Measurements from ENCODE around the gene COL7A1.

The COL7A1 gene

DNA sequence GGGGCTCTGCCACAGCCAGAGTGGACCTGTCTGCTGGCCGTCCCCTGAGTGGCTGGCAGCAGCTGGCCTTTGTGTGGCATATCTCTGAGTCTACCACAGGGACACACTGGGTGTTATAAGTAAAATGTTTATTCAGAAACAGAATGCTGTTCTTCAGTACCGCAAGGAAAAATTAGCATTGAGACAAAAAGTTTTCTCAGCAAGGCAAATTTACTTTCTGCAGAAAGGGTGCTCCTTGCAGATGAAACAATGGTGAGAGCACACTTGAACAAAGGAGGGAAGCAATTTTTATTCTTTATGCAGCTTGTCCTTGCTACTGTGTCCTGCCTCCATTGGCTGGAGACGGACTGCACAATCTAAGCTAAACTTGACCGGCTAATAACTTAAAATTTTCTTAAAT lies 22.4 kb upstream of the COL7A1 start:
- DNase-seq = no peak

DNA sequence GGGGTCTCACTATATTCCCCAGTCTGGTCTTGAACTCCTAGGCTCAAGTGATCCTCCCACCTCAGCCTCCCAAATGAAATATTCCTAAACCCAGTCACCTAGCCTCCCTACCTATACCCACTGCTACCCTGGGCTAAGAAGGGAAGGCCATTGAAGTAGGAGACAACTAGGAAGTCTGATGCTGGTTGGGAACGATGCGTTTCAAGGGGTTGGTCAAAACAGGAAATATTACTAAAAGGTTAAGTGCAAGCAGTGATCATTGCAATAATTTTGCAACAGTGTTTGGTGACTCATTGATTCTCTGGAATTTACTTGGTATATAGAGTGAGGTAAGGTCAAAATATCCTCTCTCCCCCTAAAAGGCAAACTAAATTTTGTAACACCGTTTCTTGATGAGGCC lies 18.9 kb upstream of the COL7A1 start:
- no peak for DNase-seq

DNA sequence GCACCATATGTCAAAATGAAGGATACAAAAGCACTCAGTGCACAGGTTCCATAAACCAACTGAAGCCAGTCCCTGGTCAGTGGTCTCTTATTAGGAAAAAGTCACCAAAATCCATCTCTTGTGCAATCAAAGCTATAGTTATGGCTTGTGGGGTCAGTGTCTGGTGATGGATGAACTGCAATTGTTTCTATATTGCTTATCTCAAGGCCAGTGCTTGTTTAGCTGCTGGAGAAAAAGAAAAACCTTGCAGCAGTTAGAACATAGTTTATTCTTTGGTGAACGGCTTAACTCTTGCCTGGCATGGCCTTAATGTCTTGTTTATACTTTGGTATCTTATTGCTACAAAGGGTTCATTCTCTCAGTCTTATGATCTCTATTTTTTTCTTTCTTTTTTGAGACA lies 17.2 kb upstream of the COL7A1 start:
- no peak for DNase-seq

DNA sequence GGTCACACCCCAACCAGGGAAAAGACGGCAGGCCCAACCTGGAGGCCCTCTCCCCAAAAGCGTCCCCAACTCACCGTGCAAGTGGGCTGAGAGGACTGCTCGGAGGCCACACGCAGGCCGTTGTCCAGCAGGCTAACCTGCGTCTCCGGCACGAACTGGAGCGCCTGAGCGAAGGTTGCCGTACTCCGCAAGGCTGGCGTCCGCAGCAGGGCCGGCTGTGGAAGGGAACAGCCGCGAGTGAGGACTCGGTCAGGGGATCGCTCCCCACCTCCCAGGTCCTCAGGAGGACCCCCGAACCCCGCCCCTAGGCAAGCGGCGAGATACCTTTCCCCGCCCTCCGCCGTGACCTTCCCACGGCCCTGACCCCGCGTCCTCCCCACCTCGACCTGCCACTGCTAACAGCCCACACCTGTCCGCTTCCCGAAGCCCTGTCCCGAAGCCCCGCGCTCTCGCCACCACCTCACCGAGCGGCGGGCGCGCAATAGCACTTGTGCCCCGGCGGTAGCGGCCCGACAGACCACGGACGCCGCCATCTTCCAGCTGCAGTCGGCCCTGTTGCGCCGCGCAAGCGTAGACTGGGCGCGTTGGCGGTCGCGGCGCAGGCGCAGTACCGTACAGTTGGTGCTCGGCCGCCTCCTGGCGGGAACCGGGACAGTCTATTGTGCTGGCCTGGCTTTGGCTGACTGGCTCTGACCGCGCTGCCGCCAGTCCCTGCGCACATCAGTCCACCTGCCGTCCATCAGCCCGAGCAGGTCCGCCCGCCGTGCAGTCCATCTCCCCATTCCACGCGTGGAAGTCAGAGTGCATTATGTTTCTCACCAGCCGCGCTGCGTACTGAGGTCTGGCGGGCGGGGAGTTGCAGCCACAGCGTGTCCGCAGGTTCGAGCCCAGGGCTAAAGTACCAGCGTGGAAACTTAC lies 14.2 kb upstream of the COL7A1 start, which contains the start of gene UQCRC1:
Gene UQCRC1 (minus strand): TSS at position 559 of the 918 bp plus-strand sequence. CDS start 26 bp downstream, at position 533.
- DNase-seq = peak; percentile 90

DNA sequence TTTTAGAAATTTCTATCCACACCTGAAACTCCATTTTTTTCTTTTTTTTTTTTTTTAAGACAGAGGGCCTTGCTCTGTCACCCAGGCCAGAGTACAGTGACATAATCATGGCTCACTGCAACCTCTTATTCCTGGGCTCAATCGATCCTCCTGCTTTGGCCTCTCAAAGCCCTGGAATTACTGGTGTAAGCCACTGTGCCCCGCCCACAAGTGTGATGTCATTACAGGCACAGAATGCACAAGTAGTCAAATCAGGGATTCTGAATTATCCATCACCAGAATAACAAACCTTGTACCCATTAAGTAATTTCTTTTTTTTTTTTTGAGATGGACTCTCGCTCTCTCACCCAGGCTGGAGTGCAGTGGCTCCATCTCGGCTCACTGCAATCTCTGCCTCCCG lies 12.4 kb upstream of the COL7A1 start:
- DNase-seq = no peak

DNA sequence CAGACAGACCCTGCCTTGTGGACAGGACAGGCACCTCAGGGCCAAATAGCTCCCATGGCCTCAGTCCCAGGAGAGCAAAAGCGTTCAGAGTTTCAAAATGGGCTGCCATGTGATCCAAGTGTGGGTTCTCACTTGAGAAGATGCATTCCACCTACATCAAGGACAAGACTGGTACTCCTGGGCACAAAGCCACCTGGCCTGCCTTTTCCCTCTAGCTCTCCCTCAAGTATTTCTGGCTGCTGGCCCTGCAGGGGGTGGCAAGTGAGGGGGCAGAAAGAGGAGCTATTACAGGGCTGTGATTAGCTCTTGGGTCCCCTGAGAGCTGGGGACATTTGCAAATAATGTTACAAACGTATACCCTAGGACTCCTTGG lies 6.5 kb upstream of the COL7A1 start:
- DNase-seq = no peak

DNA sequence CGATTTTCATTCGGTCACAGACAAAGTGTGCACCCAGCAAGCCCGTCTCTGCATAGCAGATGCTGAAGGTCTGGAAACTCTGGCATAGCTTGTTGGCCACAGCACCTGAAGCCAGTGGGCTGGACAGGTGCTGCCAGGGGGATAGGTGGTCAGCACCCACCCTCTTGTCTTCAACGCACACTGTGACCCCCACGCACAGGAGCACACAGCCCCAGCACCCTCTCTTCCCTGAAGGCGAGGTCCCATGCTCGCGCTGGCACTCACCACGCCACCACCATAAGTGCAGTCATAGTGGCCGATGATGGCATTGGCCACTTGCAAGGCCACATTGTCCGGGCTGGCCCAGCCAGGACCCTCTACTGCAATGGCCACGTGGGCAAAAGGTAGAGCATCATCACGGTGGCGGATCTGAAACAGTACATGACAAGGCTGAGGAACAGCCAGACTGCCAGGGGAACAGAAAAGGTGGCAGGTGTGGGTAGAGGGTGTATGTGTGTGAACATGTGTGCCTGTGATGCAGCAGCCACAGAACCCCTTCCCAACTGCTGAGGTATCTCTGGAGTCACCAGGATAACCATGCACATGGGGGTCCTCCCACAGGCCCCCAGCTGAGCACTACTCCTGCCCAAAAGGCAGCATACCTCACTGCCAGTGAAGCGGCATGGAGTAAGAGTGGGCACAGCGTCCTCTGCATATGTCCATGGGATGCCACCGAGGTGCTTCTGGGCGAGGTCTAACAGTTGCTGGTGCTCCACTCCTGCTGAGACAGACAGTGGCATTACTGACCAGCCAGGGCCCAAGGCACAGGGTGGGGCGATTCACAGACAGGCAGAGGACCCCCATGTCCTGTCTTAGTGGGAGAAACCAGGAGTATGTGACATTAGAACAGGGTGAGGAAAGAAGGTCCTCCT lies 5.8 kb upstream of the COL7A1 start:
- DNase-seq = no peak

DNA sequence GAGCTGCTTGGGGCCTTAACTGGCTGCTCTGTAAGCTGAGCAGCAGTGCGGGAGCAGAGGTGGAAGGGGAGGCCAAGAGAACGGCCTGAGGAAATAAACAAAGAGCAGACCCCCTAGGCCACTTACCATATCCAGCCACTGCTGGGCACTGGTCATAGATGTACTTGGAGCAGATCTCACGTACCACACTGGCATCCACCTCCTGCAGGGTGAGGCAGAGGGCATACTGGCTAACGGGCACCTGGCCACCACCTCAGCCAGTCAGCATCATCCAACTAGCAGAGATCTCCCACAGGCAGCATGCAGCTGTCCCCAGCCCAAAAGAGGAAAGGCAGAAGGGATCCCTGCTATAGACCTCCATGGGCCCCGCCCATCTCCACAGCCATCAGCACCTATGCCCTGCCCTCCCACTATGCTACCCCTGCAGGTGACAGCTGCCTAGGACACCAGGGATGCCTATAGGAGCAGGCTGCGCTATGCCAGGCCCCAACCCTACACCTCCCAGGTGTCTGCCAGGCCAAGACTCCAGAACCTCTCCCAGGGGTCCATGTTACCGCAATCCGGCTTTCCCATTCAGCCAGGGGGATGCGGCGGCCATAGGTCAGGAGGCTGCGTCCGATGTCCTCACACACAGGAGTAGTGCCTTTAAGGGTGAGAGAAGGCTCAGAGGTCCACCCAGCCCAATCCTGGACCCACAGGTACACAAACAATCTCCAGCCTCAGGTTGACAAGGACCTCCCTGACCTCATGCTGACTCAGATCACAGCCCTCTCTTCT lies 4.6 kb upstream of the COL7A1 start:
- no peak for DNase-seq

DNA sequence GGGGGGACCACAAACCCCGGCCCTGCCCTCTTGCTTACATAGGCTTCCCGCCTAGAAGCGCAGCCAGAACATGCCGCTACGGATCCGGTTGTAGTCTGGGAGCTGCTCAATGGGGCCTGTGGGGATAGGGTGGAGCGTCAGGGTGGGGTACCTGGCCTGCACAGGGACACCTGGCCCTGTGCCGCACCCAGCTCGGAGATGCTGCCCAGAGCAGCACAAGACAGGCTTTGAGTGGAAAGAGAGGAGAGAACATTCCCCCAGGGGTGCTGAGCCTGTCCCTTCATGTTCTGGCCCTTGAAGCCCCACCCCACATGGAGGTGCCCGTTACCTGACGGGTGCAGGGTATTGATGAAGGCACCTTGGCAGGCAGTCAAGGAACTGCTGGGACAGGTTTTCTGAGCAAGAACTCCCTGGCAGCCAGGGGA lies 4.0 kb upstream of the COL7A1 start:
- DNase-seq = no peak

DNA sequence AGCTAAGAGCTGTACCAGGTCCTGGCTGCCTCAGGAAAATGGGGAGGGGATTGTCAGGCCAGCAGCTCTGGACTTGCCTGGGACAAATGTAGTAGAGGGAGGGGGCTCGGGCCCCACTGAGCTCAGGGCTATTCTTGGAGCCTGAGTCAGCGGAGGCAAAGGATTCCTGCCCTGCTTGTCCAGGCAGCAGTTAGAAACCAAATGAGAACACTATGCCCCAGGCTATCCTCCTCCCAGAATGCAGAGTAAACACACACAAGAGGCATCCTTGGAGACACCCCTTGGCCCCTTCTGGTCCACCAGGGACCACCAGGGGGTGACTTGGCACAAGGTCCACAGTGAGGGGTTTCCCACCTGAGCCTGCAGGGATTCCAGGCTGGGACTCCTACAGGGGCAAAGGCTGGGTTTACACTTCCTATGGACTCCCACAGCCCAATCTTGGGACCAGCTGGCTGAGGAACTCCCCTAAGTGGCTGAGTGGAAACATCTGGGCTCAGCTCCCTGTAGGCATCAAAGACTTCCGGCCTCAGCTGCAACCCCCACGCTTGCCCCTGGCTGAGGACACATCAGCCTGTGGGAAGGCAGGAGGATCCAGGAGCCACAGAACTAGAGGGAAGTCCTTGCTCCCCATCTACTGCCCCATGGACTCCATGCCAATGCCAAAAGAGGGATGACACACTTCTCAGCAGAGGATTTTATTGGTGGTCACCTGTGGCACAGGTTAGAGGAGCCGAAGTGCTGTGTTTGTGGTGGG lies 3.4 kb upstream of the COL7A1 start:
- DNase-seq = no peak

DNA sequence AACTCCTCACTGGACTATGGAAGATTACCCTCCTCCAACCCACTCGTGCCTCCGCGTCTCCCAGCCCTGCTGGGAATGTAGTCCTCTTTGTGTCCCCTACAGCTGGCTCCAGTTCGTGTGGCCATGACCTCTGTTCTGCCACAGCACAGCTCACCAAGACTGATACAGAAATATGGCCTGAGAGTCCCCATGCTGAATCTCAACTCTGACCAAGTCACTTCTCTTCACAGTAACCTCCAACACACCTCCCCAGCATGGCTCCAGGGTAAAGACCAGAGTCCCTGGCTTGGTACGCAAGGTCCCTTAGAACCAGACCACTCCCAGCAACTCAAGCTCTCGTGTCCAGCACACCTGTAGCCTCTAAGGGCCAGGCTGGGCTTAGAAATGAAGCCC lies 2.3 kb upstream of the COL7A1 start:
- no peak for DNase-seq

DNA sequence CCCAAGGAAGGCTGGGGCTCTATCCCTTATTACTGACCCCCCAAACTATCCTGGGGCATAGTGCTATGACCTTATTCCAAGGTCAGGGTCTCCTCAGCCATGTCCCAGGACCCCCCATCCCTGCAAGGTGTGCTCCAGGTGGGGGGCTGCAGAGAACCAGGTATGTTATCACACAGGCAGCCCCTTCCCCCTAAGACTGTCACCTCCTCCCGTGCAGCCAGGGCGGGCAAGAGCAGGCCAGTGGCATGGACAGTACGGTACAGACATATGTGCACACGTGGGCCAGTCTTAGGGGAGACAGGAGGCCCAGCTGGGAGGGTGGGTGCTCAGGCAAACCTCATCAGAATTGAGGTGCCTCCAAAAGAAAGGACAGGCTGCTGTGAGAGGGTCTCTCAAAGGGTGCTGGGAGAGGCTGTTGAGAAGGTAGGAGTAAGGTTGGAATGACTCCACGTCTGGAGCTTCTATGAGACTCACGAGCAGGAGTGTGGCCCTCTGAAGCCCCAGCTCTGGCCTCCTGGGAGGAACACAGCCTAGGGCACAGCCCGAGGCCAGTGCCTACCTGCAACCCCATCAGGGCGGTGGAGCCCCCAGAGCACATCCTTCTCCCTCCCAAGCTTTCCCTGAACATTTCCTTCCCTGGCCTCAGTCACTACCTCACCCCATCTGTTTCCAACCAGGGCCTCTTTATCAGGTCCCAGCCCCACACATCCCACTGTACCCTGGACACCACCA lies 1.7 kb upstream of the COL7A1 start:
- DNase-seq = no peak

DNA sequence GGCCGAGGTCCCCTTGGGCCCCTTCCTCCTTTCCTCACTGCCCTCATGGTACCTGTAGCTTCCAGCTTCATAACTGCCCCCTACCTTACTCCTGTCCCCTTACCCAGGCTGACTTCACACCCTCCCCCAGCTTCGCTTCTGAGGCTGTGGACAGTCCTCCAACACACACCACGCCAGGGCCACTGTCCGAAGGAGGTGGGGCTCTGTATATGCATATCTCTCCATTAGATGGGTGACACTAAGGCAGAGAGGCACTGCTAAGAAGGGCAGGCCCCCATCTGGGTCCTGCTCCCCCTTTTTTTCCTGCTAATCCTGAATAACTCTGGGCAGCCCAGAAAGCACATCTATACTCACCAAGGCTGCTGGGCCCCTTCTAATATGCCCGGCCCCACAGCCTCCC lies 1.0 kb upstream of the COL7A1 start:
- DNase-seq = no peak

DNA sequence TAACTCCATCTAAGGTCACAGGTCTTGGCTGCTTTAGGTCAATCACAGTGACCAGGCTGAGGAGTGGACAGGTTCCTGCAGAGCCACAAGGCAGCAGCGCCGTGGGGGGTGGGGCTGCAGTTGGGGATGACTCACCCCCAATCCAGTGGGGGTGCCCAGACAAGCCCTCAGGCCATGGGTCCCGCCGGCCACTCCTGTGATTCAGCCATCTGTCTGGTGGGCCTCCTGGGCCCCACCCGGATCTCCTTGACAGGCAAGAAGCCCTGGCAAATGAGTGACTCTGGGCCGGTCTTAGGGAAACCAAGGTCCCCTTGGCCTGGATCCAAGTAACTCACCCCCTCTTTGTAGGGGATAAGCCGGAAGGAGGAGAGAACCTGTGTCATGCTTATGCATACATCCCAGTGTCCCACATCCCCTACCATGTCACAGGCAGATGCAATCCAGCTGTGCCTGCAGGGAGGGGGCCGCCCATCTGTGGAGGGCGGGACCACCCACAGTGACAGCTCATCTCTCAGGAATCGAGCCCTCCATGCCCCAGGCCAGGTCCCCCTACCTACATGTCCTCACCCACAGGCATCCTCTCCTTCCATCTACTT lies 495 bp upstream of the COL7A1 start:
- DNase-seq = no peak

DNA sequence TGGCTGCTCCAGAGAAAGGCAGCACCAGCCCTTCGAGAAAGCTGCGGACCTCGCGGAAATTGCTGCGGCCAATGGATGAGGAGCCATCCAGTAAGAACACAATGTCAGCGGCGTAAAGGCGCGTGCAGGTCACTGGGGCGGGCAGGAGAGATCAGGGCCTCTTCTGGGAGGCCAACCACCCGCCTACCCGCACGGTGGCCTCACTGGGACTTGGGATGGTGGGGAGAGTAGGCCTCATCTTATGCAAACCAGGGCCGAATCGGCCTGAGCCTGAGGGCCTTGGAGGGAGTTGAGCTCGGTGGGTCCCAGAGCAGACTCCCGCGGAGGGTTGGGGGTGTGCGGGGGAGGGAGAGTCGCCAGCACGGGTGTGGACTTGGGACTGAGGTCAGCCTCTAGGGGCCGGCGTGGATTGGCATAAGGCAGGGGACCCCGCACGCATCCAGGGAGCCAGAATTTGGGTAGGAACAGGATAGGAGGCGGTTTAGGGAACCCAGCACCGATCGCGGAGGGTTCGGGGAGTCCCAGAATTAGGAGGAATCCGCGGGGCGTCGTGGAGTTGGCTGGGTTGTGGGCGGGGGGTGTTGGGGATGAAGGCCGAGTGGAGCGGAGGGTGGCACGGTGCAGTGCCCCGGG lies 596 bp downstream of the COL7A1 start:
- DNase-seq = no peak

DNA sequence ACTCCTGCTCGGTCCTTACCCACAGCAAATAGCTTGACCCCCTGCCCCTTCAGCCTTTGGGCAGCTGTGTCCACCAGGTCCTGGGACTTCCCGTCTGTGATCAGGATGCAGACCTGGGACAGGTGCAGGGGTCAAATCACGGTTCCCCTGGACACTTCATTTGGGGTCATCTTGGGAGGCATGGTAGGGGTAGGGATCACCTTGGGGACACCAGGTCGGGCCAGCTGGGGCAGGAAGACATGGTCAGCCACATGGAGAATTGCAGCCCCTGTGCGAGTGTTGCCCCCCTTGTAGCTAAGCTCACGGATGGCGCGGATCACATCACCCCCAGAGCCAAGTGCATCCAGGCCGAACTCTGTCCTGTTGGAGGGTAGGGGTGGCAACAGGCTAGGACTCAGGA lies 1.8 kb downstream of the COL7A1 start:
- no peak for DNase-seq

DNA sequence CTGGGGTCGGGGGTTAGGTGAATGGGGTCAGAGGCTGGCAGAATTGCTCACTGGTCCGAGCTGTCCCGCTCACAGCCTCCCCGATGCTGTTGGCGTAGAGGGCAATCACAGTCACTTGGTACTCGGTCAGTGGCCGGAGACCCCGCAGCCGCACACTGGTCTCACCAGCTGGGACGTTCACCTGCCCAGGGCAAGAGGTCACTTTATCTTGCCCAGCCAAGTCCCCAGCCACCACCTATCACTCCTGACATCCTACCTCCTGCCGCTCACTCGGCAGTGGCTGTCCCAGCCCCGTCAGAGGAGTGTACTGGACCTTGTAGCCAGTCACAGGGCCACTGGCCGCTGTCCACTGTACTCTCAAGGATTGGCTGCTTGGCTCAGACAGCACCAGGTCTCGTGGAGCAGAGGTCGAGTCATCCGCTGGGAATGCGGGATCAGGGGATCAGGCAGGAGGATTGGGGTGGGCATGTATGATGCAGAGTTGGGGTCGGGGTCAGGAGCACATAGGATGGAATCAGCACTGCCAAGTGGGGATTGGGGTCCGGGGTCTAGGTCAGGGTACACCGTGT lies 2.5 kb downstream of the COL7A1 start:
- DNase-seq = no peak

DNA sequence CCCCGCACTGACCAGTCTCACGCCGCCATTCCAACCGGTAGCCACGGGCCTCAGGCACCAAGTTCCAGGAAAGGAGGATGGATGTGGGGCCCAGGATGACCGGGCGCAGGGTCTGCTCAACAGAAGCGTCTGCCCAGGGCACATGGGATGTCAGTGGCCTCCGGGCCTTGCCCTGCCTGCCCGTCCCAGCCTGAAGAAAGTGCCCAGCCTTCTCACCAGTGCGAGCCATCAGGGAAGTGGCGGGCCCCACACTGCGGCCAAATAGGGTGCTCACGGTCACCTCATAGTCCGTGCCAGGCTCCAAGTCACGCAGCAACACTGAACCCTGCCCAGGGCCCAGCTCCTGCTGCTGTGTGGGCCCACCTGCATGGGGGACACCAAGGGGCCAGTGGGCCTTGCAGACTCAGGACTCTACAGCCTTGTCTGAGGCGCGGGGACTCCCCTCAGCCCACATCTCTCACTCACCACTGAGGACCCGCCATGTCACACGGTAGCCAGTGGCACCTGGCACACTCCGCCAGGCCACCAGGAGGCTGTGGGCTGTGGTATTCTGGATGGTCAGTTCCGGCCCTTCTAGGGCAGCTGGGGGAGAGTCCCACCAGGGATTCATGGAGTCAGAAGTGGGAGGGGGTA lies 3.1 kb downstream of the COL7A1 start:
- DNase-seq = no peak

DNA sequence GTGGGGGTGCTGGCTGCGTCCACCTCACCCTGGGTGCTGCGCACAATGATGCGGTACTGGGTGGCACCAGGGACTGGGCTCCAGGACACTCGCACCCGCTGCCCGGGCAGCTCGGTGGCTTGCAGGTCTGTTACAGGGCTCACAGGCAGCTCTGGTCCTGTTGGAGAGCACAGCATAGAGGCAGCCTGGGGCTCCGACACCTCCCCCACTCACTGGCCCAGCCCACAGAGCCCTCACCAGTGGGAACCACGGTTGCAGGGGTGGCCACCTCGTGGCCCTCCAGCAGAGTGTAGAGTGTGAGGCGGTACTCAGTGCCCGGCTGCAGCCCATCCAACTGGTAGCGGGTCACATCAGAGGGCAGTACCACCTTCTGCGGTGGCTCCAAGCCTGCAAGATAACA lies 3.7 kb downstream of the COL7A1 start:
- DNase-seq = no peak

DNA sequence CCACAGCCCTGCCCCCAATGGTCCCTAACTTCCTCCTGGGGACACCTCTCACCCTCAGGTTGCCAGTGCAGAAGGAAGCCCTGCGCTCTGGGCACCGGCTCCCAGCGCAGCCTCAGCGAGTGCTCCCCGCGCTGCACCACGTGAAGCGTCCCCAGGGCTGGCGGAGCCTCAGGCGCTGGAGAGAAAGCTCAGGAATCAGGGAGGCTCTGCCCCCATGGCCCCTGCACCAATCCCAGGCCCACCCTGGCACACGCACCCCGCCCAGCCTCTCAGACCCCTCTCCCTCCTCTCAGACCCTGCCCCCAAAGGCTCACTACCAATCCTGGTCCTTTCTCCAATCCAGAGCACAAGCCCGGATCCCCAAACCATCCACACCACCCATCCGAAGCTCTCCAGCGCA lies 6.9 kb downstream of the COL7A1 start:
- no peak for DNase-seq

Measured in stimulated activated CD4-positive, alpha-beta T cell treated with anti-CD3 and anti-CD28 coated beads, Interleukin-12 subunit alpha, Interleukin-12 subunit beta, amount 100 ng/mL, for 4 hours (primary cell).